OCI-LY1 (cell line): Measurements from ENCODE around the gene GPRC5C.

Experiments used
- H2AFZ ChIP-seq: fragments of 200-600 bp; sonication (generic), shearing (Covaris generic); 2 replicates; pipeline ENCODE4 v1.6.0; 2014; ENCODE audit warnings: antibody characterized with exemption, mild to moderate bottlenecking, low read length
- H3F3A ChIP-seq: fragments of 200-600 bp; sonication (generic), shearing (Covaris generic); 2 replicates; pipeline ENCODE4 v1.6.0; 2014; ENCODE audit warnings: mild to moderate bottlenecking, antibody characterized with exemption, low read length, moderate library complexity; ENCODE audit not compliant: insufficient read depth
- H3K27ac ChIP-seq: fragments of 200-600 bp; sonication (generic); 2 replicates; pipeline ENCODE4 v1.5.1; 2014; ENCODE audit warnings: low read length, mixed run types, mild to moderate bottlenecking, low read depth; ENCODE audit not compliant: poor library complexity, severe bottlenecking
- H3K27me3 ChIP-seq: fragments of 200-600 bp; sonication (generic); 2 replicates; pipeline ENCODE4 v1.6.0; 2014; ENCODE audit warnings: antibody characterized with exemption, mild to moderate bottlenecking, low read length, moderate library complexity; ENCODE audit not compliant: insufficient read depth
- H3K36me3 ChIP-seq: fragments of 200-600 bp; sonication (generic); 2 replicates; pipeline ENCODE4 v1.6.1; 2014; ENCODE audit warnings: mild to moderate bottlenecking, antibody characterized with exemption, low read length, moderate library complexity, mixed read lengths; ENCODE audit not compliant: insufficient read depth
- H3K4me1 ChIP-seq: fragments of 200-600 bp; sonication (generic); 2 replicates; pipeline ENCODE4 v1.5.1; 2014; ENCODE audit warnings: mild to moderate bottlenecking, low read length, moderate library complexity; ENCODE audit not compliant: insufficient read depth, severe bottlenecking
- H3K4me2 ChIP-seq: fragments of 200-600 bp; sonication (generic), shearing (Covaris generic); 2 replicates; pipeline ENCODE4 v1.6.1; 2014; ENCODE audit warnings: low read length
- H3K4me3 ChIP-seq: fragments of 200-600 bp; sonication (generic); 2 replicates; pipeline ENCODE4 v1.5.1; 2014; ENCODE audit warnings: low read length, low read depth, mild to moderate bottlenecking, mixed read lengths; ENCODE audit not compliant: poor library complexity, severe bottlenecking
- H3K79me2 ChIP-seq: fragments of 200-600 bp; shearing (Covaris generic); 2 replicates; pipeline ENCODE4 v1.6.1; 2016; ENCODE audit warnings: mixed run types, low read length, mixed read lengths; ENCODE audit not compliant: insufficient read depth
- H3K9ac ChIP-seq: fragments of 200-600 bp; sonication (generic), shearing (Covaris generic); 2 replicates; pipeline ENCODE4 v1.6.1; 2014; ENCODE audit warnings: mild to moderate bottlenecking, low read length, mixed read lengths
- H3K9me2 ChIP-seq: fragments of 200-600 bp; sonication (generic), shearing (Covaris generic); 2 replicates; pipeline ENCODE4 v1.6.1; 2014; ENCODE audit warnings: low read depth, mild to moderate bottlenecking, low read length, mixed read lengths
- H3K9me3 ChIP-seq: fragments of 200-600 bp; shearing (Covaris generic); 2 replicates; pipeline ENCODE4 v1.6.1; 2014; ENCODE audit warnings: low read length, mixed read lengths
- H4K20me1 ChIP-seq: fragments of 200-600 bp; sonication (generic), shearing (Covaris generic); 2 replicates; pipeline ENCODE4 v1.6.0; 2016; ENCODE audit warnings: mild to moderate bottlenecking, low read length; ENCODE audit not compliant: insufficient read depth
- EZH2 ChIP-seq: fragments of 200-600 bp; sonication (generic), shearing (Covaris generic); IDR thresholded peaks from 2 replicates; pipeline ENCODE4 v1.8.0; 2017; ENCODE audit warnings: borderline replicate concordance, mixed run types, mild to moderate bottlenecking, antibody characterized with exemption, low read length, moderate library complexity, mixed read lengths
- TF ChIP-seq, protein P1 (sequence below): fragments of 200-600 bp; sonication (generic), shearing (Covaris generic); IDR thresholded peaks from 2 replicates; pipeline ENCODE4 v1.5.1; 2017; ENCODE audit warnings: mild to moderate bottlenecking, antibody characterized with exemption, low read length, moderate library complexity, mixed read lengths

GPRC5C gene

DNA sequence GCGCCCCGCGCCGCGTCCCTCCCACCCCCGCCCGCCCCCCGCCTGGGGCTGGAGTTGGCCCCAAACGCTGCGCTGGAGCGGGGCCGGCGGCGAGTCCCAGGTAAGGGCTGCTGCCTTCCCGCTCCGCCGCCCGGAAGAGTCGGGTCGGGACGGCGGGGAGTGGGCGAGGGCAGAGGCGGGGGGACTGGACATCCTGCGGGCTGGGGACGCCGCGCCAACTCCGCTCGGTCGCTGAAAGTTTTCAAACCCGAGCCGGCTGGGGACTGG lies 469 bp downstream of the GPRC5C start:
- TF ChIP-seq EZH2: no peak
- TF ChIP-seq, protein P1, sequence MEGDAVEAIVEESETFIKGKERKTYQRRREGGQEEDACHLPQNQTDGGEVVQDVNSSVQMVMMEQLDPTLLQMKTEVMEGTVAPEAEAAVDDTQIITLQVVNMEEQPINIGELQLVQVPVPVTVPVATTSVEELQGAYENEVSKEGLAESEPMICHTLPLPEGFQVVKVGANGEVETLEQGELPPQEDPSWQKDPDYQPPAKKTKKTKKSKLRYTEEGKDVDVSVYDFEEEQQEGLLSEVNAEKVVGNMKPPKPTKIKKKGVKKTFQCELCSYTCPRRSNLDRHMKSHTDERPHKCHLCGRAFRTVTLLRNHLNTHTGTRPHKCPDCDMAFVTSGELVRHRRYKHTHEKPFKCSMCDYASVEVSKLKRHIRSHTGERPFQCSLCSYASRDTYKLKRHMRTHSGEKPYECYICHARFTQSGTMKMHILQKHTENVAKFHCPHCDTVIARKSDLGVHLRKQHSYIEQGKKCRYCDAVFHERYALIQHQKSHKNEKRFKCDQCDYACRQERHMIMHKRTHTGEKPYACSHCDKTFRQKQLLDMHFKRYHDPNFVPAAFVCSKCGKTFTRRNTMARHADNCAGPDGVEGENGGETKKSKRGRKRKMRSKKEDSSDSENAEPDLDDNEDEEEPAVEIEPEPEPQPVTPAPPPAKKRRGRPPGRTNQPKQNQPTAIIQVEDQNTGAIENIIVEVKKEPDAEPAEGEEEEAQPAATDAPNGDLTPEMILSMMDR: no peak
- Histone ChIP-seq H3K79me2 (no peaks in the 10 kb centered on the region), H3K36me3 (no peaks in the 10 kb centered on the region), H3F3A (no peaks in the 10 kb centered on the region), H3K4me2 (no peak overlapping the region), H3K27ac (no peak overlapping the region), H3K9me3 (0 out of 2 replicates have a peak, but pooled peaks cover 3% of the 10 kb centered on the region), H3K9ac (no peak overlapping the region), H3K4me1 (no peaks in the 10 kb centered on the region), H3K4me3 (no peak overlapping the region), H4K20me1 (no peaks in the 10 kb centered on the region), H2AFZ (no peak overlapping the region), H3K27me3 (no peaks in the 10 kb centered on the region), H3K9me2 (no peaks in the 10 kb centered on the region)

DNA sequence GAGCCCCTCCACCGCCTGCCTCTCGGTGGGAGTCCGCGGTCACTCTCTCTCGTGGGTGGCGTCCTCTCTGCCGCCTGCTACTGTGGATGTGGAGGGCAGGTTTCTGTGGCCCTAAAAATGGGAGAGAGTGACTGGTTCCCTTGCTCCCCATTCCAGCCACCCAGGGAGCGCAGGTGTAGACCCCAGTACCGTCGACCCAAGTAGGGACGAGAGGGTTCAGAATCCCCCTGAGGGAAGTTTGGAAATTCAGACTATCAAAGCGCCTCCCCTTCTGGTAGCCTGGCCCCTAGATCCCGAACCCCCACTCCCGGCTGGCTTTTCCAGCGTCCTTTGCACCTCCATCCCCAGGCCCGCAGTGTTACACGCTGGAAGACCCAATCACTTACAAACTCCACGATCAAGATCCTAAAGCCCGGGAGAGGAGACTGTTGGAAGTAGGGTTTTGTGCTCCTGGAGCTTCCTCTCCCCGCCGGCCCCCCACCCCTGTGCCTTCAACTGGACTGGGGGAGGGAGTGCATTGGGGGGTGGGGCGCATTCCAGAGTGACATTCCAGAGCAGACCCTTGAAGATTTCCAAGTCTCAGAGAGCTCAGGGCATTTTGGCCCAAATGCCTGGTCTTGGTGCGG lies 991 bp downstream of the GPRC5C start:
- H3K9ac ChIP-seq: no peak overlapping the region
- H3K4me3 ChIP-seq: no peak overlapping the region
- TF ChIP-seq EZH2: no peak
- TF ChIP-seq, protein P1: no peak
- H3K27ac ChIP-seq: no peak overlapping the region
- no peaks in the 10 kb centered on the region for H4K20me1 ChIP-seq
- no peaks in the 10 kb centered on the region for H3K4me1 ChIP-seq
- H3F3A ChIP-seq: no peaks in the 10 kb centered on the region
- no peaks in the 10 kb centered on the region for H3K79me2 ChIP-seq
- no peaks in the 10 kb centered on the region for H3K9me2 ChIP-seq
- H3K4me2 ChIP-seq: no peak overlapping the region
- H3K36me3 ChIP-seq: no peaks in the 10 kb centered on the region
- H3K9me3 ChIP-seq: 0 out of 2 replicates have a peak, but pooled peaks cover 3% of the 10 kb centered on the region
- no peak overlapping the region for H2AFZ ChIP-seq
- H3K27me3 ChIP-seq: no peaks in the 10 kb centered on the region

DNA sequence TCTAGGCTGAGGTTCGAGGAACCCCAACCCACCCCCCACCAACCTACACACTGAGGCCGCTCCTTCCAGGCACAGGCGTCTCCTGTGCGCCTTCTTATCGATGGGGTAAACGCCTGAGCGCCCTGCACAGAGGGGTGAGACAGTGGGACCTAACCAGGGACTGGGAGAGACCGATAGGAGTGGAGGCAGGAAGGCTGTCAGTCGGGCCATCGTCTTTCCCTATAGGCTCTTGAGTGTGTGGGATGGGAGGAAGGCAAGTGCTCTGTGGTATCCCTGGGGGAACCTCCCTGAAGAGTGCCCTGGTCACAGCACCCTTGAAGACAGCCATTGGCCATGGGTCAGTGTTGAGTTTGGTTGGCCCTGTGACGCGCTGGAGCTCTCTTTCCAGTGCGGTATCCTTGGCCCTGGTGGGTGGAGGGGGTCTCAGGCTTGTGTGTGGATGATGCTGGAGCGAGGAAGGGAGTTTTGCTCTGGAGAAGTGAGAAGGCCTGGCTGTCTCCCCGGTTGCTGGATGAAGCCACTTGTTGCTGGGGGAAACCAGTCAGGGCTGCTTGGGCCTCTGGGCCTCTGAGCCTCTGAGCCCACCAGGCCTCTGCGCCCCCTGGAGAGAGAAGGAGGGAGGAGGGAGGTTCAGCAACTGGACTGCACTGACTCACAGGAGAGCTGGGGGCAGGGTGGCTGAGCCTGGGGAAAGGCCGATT lies 1.7 kb downstream of the GPRC5C start:
- H4K20me1 ChIP-seq: no peaks in the 10 kb centered on the region
- no peak overlapping the region for H3K4me3 ChIP-seq
- H3K9me3 ChIP-seq: peaks cover 4% of the 10 kb centered on the region; the same call in 1 of the 2 replicates
- H2AFZ ChIP-seq: no peak overlapping the region
- H3K9me2 ChIP-seq: no peaks in the 10 kb centered on the region
- no peak overlapping the region for H3K9ac ChIP-seq
- no peaks in the 10 kb centered on the region for H3K36me3 ChIP-seq
- no peaks in the 10 kb centered on the region for H3K4me1 ChIP-seq
- H3K79me2 ChIP-seq: no peaks in the 10 kb centered on the region
- no peak overlapping the region for H3K4me2 ChIP-seq
- H3F3A ChIP-seq: no peaks in the 10 kb centered on the region
- H3K27ac ChIP-seq: no peak overlapping the region
- no peak for TF ChIP-seq EZH2
- TF ChIP-seq, protein P1: no peak
- H3K27me3 ChIP-seq: no peaks in the 10 kb centered on the region
